Measurements from ENCODE around the gene DNAJB12. TPM values are rescaled to one million over a fixed set of nuclear protein-coding genes. Genes with fewer than 3 reads are reported as not detected.

The DNAJB12 gene
- total and polyA plus RNA-seq, 10 of the 15 experiments (the other 5 are each of a cell fraction or from before 2014, with no cell fraction given) = 4.6 to 31.6 (median 18.8) TPM

DNA sequence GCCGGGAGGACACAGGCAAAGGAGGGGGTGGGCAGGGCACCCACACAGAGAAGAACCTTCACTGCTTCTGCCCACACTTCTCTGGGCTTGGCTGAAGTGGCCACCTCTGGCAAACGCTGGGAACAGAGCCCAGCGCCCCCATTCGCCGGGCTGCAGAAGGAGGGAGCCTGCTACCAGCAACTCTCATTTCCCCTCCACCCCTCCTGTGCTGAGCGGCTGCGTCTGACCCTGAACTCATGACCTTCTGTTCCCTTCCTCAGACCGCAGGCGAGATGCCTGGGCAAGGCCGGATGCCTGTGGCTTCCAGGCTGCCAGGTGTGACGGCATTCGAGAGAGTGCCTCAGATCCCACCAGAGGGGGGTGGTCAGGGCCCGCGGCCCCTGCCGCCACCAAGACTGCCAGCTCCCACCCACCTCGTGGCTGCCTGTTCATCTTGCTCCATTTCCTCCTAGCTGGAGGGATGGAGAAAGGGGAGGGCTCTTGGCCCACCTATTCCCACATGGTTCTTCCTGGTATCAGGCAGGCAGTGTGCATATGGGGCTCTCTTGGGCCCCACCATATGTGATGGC lies 19.8 kb downstream of the DNAJB12 start (continued):
- TF ChIP-seq NR2C1 (IDR thresholded peaks at IDR 0.05) (peak; percentile 77), FOS (IDR thresholded peaks at IDR 0.05; ENCODE audit: borderline replicate concordance, extremely low read depth, insufficient read length) (no peak), EED (IDR thresholded peaks at IDR 0.05; ENCODE audit: low read depth) (peak; percentile 96), BMI1 (IDR thresholded peaks at IDR 0.05; ENCODE audit: borderline replicate concordance) (0 out of 2 replicates have a peak, but pooled peaks have one; percentile 48), ZNF217 (IDR thresholded peaks at IDR 0.05) (peak; percentile 65; the same call in 1 of the 2 replicates), IRF3 (IDR thresholded peaks at IDR 0.05) (no peak), EZH2 (IDR thresholded peaks at IDR 0.05; ENCODE audit: borderline replicate concordance, control insufficient read depth, low read depth, low read length) (no peak), SRF (IDR thresholded peaks at IDR 0.05; ENCODE audit: low read depth in 2 of 2, low read length in 2 of 2) (peak in 1 of 2 experiments; percentile 24; a peak in 1 of 4 replicates), ZNF687 (IDR thresholded peaks at IDR 0.05) (peak; percentile 90)
- TF ChIP-seq, protein P1, sequence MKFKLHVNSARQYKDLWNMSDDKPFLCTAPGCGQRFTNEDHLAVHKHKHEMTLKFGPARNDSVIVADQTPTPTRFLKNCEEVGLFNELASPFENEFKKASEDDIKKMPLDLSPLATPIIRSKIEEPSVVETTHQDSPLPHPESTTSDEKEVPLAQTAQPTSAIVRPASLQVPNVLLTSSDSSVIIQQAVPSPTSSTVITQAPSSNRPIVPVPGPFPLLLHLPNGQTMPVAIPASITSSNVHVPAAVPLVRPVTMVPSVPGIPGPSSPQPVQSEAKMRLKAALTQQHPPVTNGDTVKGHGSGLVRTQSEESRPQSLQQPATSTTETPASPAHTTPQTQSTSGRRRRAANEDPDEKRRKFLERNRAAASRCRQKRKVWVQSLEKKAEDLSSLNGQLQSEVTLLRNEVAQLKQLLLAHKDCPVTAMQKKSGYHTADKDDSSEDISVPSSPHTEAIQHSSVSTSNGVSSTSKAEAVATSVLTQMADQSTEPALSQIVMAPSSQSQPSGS (IDR thresholded peaks at IDR 0.05; ENCODE audit: low read length) = no peak

Data from GM12878 (cell line).